Islet precursor cell (in vitro differentiated cells): Measurements from ENCODE around the gene METRN.

ENCODE experiments used
- DNase-seq: peaks from one replicate; pipeline ENCODE4 v3.0.0-alpha.2; 2018

The METRN gene

GRCh38 chr16:711084-711483 lies 3.8 kb upstream of the METRN start:
- DNase-seq, result no peak

- DNase-seq, result peak; percentile 89
Measured at GRCh38 chr16:711548-712320, 3.2 kb upstream of the METRN start.

- peak; percentile 98 for DNase-seq
Measured at GRCh38 chr16:712740-713250, 2.1 kb upstream of the METRN start.

- peak; percentile 81 for DNase-seq
Measured at GRCh38 chr16:714079-714478, 839 bp upstream of the METRN start.

- no peak for DNase-seq
Measured at GRCh38 chr16:715477-716199, 720 bp downstream of the METRN start.

- no peak for DNase-seq
Measured at GRCh38 chr16:716200-716568, 1.3 kb downstream of the METRN start.

GRCh38 chr16:716768-717325 lies 1.9 kb downstream of the METRN start:
- DNase-seq, result no peak

GRCh38 chr16:717450-718245 lies 2.7 kb downstream of the METRN start:
- no peak for DNase-seq

GRCh38 chr16:718389-718788 lies 3.5 kb downstream of the METRN start:
- DNase-seq, result no peak

GRCh38 chr16:718922-719321 lies 4.0 kb downstream of the METRN start:
- DNase-seq, result no peak

GRCh38 chr16:719815-720446 lies 5.0 kb downstream of the METRN start:
- no peak for DNase-seq

- peak; percentile 92 for DNase-seq
Measured at GRCh38 chr16:720447-720989, 5.6 kb downstream of the METRN start.

- peak; percentile 92 for DNase-seq
Measured at GRCh38 chr16:720990-721764, 6.3 kb downstream of the METRN start, which contains the start of gene ANTKMT. Gene ANTKMT (plus strand): TSS chr16:721146. CDS start chr16:721275, 129 bp downstream.

GRCh38 chr16:721765-722540 lies 7.0 kb downstream of the METRN start:
- DNase-seq, result no peak

- no peak for DNase-seq
Measured at GRCh38 chr16:722835-723633, 8.1 kb downstream of the METRN start.

GRCh38 chr16:723695-724094 lies 8.8 kb downstream of the METRN start:
- DNase-seq, result no peak

GRCh38 chr16:724188-725040 lies 9.5 kb downstream of the METRN start:
- DNase-seq, result no peak

- DNase-seq, result no peak
Measured at GRCh38 chr16:725041-725376, 10.1 kb downstream of the METRN start.
